SK-N-MC (cell line): ENCODE results near the gene KLF7.

Experiments used
- DNase-seq: peaks from one replicate; pipeline ENCODE4 v3.0.0-alpha.2; 2011; ENCODE audit warnings: low read depth, low spot score
- H3K27ac ChIP-seq: fragments of 200-600 bp; sonication (generic); 2 replicates; pipeline ENCODE4 v1.5.1; 2016; ENCODE audit warnings: mixed run types
- H3K36me3 ChIP-seq: fragments of 200-600 bp; sonication (generic); 2 replicates; pipeline ENCODE4 v1.6.1; 2017; ENCODE audit warnings: antibody characterized with exemption, low read length, mixed read lengths; ENCODE audit not compliant: insufficient read depth
- H3K4me3 ChIP-seq: fragments of 200-600 bp; sonication (generic); 2 replicates; pipeline ENCODE4 v1.5.1; 2016
- H3K9ac ChIP-seq: fragments of 200-600 bp; sonication (generic); 2 replicates; pipeline ENCODE4 v1.8.0; 2017; ENCODE audit warnings: mixed run types, mixed read lengths; ENCODE audit not compliant: insufficient read length
- H3K9me3 ChIP-seq: fragments of 200-600 bp; sonication (generic); 2 replicates; pipeline ENCODE4 v1.6.1; 2017; ENCODE audit warnings: low read depth, mild to moderate bottlenecking, antibody characterized with exemption, low read length, moderate library complexity, mixed read lengths
- EZH2 ChIP-seq: fragments of 200-600 bp; sonication (generic); IDR thresholded peaks from one replicate; pipeline ENCODE4 v1.6.1; 2017; ENCODE audit warnings: antibody characterized with exemption
- FOXP2 ChIP-seq: optimal IDR thresholded peaks from 2 replicates; pipeline ENCODE3; 2011; ENCODE audit warnings: mild to moderate bottlenecking, moderate library complexity; ENCODE audit not compliant: insufficient read depth; ENCODE audit errors: extremely low read length, control extremely low read depth
- POLR2AphosphoS5 ChIP-seq: IDR thresholded peaks from 2 replicates; pipeline ENCODE4 v1.6.1; 2012; ENCODE audit warnings: mild to moderate bottlenecking, low read depth, low read length, borderline replicate concordance

KLF7 gene

DNA sequence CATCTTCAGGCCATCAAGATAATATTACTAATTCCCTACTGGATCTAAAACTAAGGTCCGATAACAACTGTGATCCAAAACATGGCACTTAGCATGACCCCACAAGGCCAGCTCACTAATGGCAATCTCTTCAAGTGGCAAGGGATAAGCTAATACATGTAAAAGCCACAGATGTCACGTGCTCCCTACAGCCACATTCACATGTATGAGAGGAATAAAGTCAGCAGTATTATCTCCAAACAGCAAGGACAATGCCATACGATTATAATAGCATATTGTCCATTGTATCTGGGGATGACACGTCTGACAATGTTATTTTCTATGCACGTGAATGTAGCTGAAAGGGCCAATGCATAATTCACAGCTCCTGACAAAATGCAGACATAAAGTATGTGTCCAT lies 56.0 kb downstream of the KLF7 start:
- DNase-seq: no peak
- H3K9ac ChIP-seq: no peak overlapping the region
- no peak for TF ChIP-seq EZH2
- TF ChIP-seq POLR2AphosphoS5: no peak
- TF ChIP-seq FOXP2: no peak
- no peak overlapping the region for H3K27ac ChIP-seq
- no peaks in the 10 kb centered on the region for H3K9me3 ChIP-seq
- 0 out of 2 replicates have a peak, but pooled peaks cover 6% of the 10 kb centered on the region for H3K36me3 ChIP-seq
- H3K4me3 ChIP-seq: no peak overlapping the region

DNA sequence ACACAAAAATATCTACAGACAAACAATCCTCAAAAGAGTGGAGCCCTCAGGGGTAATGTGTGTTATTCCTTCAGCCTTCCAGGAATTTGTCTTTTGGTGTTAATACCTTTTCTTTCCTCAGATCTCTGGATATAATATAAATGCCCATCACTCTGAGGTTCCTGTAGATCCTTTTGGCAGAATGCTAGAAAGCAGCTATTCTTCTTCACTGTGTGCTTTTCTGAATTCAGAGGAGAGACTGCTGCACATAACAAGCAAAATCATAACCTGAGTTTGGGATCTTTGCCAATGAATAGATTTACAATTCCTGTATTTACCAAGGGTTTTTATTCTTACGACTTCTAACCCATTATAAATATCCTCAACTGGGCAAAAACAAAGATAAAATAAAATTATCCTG lies 57.3 kb downstream of the KLF7 start:
- TF ChIP-seq EZH2 (no peak), FOXP2 (no peak), POLR2AphosphoS5 (no peak)

DNA sequence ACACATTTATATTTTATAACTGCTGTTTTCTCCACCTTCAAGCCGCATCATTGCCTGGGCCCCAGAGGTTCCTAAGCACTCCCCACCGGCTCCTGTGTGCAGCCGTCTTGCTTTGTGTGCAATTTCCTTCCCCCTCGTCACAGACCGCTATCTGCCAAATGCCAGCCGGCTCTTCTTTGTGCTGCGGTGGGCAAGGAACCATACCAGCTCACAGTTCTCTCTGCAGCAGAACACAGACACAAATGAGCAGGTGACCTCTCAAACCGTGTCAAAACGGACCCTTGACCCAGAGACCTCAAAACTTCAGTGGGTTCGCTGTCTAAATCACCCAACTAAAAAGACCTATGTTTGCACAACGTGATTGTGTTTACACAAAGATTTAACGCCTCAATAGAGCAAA lies 58.2 kb downstream of the KLF7 start:
- Histone ChIP-seq H3K9ac (no peak overlapping the region), H3K4me3 (no peak overlapping the region), H3K9me3 (no peaks in the 10 kb centered on the region), H3K36me3 (0 out of 2 replicates have a peak, but pooled peaks cover 6% of the 10 kb centered on the region), H3K27ac (no peak overlapping the region)
- no peak for DNase-seq
- TF ChIP-seq FOXP2 (no peak), EZH2 (no peak), POLR2AphosphoS5 (no peak)

More for the DNA sequence above, 57.3 kb downstream of the KLF7 start:
- no peaks in the 10 kb centered on the region for H3K9me3 ChIP-seq
- 0 out of 2 replicates have a peak, but pooled peaks cover 6% of the 10 kb centered on the region for H3K36me3 ChIP-seq
- H3K4me3 ChIP-seq: no peak overlapping the region
- no peak overlapping the region for H3K9ac ChIP-seq
- DNase-seq: no peak
- H3K27ac ChIP-seq: no peak overlapping the region

GRCh38 chr2:207107131-207107530 lies 58.6 kb downstream of the KLF7 start:
- TF ChIP-seq EZH2 (no peak), FOXP2 (no peak), POLR2AphosphoS5 (no peak)
- Histone ChIP-seq H3K4me3 (no peak overlapping the region), H3K9ac (no peak overlapping the region), H3K36me3 (0 out of 2 replicates have a peak, but pooled peaks cover 6% of the 10 kb centered on the region), H3K9me3 (no peaks in the 10 kb centered on the region), H3K27ac (no peak overlapping the region)
- DNase-seq: no peak

- TF ChIP-seq FOXP2 (no peak), EZH2 (no peak), POLR2AphosphoS5 (no peak)
- no peak overlapping the region for H3K4me3 ChIP-seq
- no peaks in the 10 kb centered on the region for H3K9me3 ChIP-seq
- no peak overlapping the region for H3K9ac ChIP-seq
- no peak for DNase-seq
- no peak overlapping the region for H3K27ac ChIP-seq
- 0 out of 2 replicates have a peak, but pooled peaks cover 6% of the 10 kb centered on the region for H3K36me3 ChIP-seq
Measured at GRCh38 chr2:207103132-207103531, 62.6 kb downstream of the KLF7 start.

- H3K4me3 ChIP-seq: no peak overlapping the region
- no peaks in the 10 kb centered on the region for H3K9me3 ChIP-seq
- TF ChIP-seq FOXP2: no peak
- no peak for TF ChIP-seq POLR2AphosphoS5
- no peak overlapping the region for H3K9ac ChIP-seq
- H3K27ac ChIP-seq: no peak overlapping the region
- no peak for DNase-seq
- H3K36me3 ChIP-seq: 0 out of 2 replicates have a peak, but pooled peaks cover 6% of the 10 kb centered on the region
Measured at GRCh38 chr2:207101984-207102383, 63.8 kb downstream of the KLF7 start.

GRCh38 chr2:207097278-207097677 lies 68.5 kb downstream of the KLF7 start:
- H3K4me3 ChIP-seq: no peak overlapping the region
- H3K27ac ChIP-seq: no peak overlapping the region
- no peaks in the 10 kb centered on the region for H3K36me3 ChIP-seq
- H3K9me3 ChIP-seq: no peaks in the 10 kb centered on the region
- no peak for TF ChIP-seq FOXP2
- TF ChIP-seq EZH2: no peak
- no peak for TF ChIP-seq POLR2AphosphoS5
- DNase-seq: no peak
- no peak overlapping the region for H3K9ac ChIP-seq

DNA sequence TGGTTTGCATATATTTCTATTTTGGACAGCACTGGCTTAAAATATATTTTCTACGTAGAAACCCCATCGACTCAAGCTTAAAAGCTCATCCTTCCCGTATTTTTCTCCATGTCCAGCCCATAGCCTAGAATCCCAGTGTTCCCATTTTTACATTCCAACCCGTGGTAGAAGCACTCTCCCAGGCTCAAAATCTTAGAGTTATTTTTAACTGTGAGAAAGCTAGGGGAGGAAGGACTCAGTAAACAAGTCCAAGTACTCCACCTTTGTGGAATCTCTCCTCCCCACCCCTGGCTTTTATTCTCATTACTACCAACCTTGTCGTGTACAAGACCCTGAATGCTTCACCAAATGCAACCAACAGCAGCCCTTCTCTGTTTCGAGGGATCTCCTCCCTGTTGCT lies 69.8 kb downstream of the KLF7 start:
- Histone ChIP-seq H3K9me3 (no peaks in the 10 kb centered on the region), H3K27ac (no peak overlapping the region), H3K36me3 (no peaks in the 10 kb centered on the region), H3K9ac (no peak overlapping the region), H3K4me3 (no peak overlapping the region)
- DNase-seq: no peak
- TF ChIP-seq FOXP2 (no peak), POLR2AphosphoS5 (no peak), EZH2 (no peak)

- no peak for DNase-seq
- no peaks in the 10 kb centered on the region for H3K9me3 ChIP-seq
- TF ChIP-seq EZH2 (no peak), POLR2AphosphoS5 (no peak), FOXP2 (no peak)
- H3K4me3 ChIP-seq: no peak overlapping the region
- no peak overlapping the region for H3K27ac ChIP-seq
- H3K9ac ChIP-seq: no peak overlapping the region
- H3K36me3 ChIP-seq: no peaks in the 10 kb centered on the region
Measured at GRCh38 chr2:207093234-207093633, 72.5 kb downstream of the KLF7 start.

DNA sequence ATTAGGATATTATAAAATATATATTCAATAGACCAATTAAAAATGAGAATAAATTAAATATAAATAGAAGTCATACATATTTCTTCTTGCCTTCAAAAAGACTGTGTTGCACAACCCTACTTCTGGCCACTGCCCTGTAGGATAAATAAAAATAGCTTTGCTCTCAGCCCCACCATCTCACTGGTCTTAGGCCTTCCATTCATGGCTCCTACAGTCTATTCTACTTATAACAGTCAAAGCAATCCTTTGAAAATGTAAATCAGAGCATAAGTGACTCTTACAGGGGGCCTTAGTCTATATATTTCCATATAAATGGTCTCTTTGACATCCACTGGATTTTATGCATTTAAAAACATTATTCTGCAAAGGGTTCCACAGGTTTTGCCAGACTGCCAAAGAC lies 72.9 kb downstream of the KLF7 start:
- H3K27ac ChIP-seq: no peak overlapping the region
- DNase-seq: no peak
- H3K4me3 ChIP-seq: no peak overlapping the region

More for the DNA sequence above, 72.9 kb downstream of the KLF7 start:
- TF ChIP-seq EZH2: no peak
- TF ChIP-seq FOXP2: no peak
- no peak for TF ChIP-seq POLR2AphosphoS5
- no peak overlapping the region for H3K9ac ChIP-seq
- H3K9me3 ChIP-seq: no peaks in the 10 kb centered on the region
- no peaks in the 10 kb centered on the region for H3K36me3 ChIP-seq
